GM21529 (cell line): ENCODE results near the gene ADAMTSL3.

Experiments used
- ATAC-seq: cut with Tn5 transposase; IDR thresholded peaks from one replicate; pipeline ENCODE4 v1.9.1; 2021; ENCODE audit not compliant: unreplicated experiment

Gene ADAMTSL3, protein sequence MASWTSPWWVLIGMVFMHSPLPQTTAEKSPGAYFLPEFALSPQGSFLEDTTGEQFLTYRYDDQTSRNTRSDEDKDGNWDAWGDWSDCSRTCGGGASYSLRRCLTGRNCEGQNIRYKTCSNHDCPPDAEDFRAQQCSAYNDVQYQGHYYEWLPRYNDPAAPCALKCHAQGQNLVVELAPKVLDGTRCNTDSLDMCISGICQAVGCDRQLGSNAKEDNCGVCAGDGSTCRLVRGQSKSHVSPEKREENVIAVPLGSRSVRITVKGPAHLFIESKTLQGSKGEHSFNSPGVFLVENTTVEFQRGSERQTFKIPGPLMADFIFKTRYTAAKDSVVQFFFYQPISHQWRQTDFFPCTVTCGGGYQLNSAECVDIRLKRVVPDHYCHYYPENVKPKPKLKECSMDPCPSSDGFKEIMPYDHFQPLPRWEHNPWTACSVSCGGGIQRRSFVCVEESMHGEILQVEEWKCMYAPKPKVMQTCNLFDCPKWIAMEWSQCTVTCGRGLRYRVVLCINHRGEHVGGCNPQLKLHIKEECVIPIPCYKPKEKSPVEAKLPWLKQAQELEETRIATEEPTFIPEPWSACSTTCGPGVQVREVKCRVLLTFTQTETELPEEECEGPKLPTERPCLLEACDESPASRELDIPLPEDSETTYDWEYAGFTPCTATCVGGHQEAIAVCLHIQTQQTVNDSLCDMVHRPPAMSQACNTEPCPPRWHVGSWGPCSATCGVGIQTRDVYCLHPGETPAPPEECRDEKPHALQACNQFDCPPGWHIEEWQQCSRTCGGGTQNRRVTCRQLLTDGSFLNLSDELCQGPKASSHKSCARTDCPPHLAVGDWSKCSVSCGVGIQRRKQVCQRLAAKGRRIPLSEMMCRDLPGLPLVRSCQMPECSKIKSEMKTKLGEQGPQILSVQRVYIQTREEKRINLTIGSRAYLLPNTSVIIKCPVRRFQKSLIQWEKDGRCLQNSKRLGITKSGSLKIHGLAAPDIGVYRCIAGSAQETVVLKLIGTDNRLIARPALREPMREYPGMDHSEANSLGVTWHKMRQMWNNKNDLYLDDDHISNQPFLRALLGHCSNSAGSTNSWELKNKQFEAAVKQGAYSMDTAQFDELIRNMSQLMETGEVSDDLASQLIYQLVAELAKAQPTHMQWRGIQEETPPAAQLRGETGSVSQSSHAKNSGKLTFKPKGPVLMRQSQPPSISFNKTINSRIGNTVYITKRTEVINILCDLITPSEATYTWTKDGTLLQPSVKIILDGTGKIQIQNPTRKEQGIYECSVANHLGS (N-terminal part only)

DNA sequence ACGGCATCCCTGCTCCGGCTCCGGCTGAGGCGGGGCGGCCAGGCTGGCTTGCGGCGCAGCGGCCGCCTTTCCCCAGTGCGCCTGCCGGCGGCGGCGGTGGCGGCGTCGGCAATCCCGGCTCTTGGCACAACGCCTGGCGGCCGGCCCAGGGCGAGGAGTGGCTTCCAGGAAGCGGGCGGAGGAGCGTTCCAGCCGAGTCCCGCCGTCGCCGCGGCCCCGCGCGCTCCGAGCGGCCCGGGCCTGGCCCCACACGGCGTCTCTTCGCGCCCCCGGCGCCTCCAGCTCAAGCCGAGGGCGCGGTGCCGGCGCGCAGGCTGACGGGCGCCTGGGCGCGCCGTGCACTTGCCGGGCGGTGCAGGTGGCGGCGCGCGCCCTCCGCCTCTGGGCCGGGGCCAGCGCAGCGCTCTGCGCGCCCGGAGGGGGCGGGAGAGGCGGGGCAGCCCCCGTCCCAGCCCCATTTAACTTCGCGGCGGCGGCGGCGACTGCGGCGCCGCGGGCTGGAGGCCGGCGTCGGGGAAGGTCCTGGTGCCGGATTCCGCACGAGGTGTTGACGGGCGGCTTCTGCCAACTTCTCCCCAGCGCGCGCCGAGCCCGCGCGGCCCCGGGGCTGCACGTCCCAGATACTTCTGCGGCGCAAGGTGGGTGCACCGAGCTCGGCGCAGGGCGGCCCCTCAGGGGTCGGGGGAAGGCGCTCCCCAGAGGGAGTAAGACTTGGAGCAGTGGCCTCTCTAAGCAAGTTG lies at the start of gene ADAMTSL3:
TSS of gene ADAMTSL3 (plus strand) at position 485 of the 740 bp plus-strand sequence. CDS start 1,639 bp downstream, outside the sequence.
- no peak for ATAC-seq

DNA sequence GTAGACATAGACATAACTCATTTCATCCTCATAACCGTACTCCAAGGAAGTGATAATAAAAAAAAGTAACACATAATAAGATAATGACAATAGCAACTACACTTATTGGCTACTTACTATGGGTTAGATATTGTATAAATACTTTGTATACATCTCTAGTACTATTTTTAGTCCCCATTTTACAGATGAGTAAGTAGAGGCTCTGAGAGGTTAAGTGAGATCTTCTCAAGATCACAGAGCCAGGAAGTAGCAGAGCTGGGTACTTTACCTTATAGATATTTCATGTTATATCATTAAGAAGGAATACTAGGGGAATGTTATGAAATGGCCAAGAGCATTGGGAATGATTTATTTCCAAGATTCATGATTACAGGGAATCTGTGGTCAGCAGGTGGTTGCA lies 49.4 kb upstream of the ADAMTSL3 start:
- no peak for ATAC-seq

DNA sequence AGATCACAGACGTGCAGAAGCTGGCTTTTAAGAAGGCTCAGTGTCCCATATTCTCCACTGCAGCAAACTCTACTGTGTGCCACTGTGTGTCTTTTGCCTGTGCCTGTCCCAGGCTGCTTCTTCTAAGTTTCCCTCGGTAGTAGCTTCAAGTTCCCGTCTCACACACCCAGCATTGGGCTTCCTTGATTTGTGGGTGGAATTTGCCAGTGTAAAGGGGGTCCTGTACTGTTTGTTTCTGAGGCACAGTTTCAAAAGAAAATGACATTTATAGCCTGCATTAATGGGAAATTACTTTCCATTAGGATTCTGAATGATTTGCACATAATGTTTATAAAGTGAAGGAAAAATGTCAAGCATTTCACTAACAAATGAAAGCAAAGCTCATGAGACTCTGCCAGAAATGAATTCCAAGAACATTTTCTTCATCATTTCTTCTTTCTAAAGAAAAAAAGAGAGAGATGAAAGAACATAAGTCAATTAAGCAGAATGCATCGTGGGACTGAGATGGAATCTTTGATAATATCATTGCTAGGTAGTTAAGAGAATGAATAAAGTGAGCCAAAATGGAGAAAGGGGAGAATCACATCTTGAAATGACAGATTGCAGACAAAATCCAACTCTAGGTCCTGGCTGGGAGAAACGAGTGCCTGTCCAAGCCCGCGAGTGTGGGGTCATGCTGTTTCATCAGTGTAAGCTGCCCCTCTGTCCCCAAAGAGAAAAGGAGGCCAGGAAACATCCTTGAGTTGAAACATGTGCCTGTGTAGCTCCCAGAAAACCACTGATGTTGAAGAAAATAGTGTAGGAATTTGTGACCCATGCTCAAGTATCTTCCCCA lies 48.6 kb upstream of the ADAMTSL3 start:
- ATAC-seq = no peak

DNA sequence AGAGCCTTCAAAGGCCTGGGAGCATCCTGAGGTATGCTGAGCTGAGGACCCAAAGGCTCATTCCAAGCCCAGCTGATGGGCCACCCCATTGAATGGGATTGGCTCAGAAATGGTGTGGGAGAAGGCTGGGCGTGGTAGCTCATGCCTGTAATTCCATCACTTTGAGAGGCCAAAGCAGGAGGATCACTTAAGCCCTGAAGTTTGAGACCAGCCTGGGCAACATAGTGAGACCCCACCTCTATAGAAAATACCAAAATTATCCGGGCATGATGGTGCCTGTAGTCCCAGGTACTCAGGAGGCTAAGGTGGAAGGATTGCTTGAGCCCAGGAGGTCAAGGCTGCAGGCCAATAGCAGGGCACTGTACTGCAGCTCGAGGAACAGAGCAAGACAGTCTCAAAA lies 43.8 kb upstream of the ADAMTSL3 start:
- no peak for ATAC-seq

DNA sequence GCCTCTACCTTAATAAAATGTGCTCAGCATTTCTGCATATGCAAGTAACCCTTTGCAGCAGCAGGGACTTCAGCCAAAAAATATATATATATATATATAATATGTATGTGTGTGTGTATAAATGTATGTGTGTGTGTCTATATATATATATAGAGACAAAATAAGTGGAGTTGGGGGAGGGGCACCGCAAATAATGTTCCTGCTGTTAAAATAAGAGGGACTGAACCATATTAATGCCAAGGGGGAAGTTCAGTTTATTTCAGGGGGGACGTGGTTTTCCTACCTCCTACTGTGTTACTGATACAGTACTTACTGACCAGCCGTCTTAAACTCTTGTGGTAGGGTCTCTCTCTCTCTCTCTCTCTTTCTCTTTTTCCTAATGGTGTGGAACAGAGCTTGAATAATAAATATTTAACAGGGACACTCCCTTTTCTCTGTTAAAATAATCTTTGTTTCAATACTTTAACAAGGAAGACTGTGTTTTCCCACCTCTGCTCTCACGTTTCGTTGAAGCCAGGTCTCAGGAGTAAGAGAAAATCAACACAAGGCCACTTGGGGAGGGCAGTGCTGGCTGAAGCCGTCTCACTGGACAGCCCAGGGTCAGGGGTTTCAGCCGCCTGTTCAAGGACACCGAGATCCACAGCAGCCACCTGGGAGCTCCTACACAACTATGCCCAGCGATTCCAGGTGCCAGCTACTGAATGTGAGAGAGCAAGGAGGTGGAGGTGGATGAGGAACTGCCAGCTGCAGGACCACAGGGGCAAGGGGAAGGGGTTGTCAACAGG lies 42.8 kb upstream of the ADAMTSL3 start:
- ATAC-seq = no peak

DNA sequence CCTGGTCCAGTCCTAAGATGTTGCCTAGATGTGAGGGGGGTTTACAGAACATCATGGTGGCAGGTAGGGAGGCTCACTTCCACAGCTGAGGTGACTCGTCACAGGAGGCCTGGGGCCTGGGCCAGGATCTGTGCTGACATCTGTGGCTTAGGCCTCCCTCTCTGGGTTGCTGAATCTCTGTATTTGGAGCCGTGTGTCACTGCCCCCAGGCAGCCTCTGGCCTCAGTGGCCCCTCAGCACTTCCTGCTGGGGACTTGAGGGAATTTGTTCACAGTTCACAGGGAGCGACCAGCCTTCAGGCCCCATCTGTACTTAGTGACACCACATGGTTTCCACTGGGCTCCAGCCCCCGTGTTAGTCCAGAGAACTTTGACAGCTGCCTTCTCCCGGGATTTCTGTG lies 41.7 kb upstream of the ADAMTSL3 start:
- ATAC-seq = no peak

DNA sequence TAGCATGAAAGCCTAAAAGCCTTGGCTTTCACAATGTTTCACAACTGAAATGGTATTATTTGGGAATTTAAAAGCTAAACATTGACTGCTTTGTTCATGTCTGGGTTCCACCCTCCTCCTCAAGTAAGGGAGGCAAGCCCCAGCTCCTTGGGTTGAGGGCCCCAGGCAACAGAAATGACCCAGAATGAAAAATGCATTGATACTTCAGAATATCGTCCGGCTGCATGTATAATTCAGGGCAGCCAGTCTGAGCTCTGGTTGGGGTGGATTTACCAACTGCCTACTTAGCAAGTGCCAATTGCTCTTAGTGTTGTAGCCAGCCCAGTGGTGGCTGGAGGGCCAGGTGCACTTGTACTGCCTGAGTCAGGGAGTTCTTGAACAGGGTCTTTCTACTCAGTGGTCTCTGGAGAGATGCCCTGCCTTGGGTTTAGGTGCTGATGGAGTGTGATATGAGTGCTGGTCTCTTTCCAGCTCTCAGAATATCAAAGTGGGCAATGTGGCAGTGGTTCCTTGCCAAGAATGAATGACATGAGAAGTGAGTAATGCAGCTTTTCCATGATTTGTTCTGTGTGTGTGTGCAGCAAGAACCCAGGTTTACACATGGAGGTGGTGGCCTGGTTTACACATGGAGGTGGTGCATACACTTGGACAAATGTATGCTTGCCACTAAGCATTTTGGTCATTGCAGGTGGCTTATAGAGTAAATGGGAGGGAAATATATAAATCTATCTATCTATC lies 40.9 kb upstream of the ADAMTSL3 start:
- no peak for ATAC-seq

DNA sequence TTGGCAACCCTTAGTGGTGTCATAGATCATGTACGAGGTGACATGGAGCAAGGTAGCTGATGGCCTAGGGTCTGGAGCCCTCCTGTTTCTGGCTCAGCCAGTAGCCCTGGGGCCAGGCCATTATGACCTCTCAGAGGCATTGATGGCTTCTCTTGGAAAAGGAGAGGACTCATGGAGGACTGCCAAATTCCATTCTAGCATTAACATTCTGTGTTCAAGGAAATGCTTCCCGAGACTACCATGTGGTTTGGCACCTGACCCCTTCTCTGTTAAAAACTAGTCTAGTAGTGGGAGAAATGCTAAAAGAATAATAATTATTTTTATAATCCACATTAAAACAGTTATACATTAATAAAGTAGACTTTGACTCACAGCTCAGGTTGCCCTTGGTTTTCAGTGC lies 40.2 kb upstream of the ADAMTSL3 start:
- no peak for ATAC-seq

DNA sequence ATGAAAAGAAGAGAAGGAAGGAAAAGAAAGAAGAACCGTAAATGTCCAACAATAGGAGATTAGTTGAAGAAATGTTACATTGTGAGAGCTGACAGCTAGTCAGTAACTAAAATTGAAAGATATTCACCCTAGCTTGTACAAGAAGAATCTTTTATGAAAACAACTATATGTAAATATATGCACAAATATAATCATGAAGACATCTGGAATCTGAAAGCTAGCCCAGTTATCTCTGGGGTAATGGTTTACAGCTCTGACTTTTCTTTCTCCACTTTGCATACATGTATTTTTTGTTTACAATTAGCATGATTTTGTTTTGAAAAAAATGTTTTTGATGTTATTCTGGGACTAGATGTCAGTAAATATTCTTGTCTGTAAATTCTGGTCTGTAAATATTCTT lies 37.1 kb upstream of the ADAMTSL3 start:
- ATAC-seq = no peak

DNA sequence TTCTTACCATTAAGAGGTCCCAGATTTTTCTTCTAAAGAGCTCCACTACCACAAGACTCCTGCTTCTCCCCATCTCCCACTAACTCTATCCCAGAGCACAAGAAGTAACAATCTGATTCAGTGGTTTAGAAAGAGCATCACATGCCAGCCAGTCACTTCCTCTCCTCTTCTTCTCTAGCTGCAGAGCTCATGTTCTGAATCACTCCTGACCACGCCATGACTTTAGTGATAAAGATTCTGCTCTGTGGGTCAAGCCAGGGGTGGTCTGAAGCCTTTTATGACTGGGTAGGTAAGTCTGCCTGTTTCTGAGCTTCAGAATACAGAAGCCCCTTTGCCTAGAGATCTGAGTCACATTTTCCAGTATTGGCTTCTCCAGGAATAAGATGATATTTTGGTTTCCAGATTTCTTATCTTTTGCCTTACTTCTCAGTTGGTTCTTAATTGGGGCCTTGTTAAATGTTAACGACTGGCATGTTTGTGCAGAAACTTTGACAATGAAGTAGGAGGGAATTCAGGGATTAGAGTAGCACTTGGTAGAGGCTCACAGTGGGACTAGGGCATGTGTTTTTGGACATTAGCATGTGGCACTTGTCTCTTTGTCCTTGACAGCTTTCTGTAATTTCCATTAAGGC lies 27.6 kb upstream of the ADAMTSL3 start:
- ATAC-seq = no peak

DNA sequence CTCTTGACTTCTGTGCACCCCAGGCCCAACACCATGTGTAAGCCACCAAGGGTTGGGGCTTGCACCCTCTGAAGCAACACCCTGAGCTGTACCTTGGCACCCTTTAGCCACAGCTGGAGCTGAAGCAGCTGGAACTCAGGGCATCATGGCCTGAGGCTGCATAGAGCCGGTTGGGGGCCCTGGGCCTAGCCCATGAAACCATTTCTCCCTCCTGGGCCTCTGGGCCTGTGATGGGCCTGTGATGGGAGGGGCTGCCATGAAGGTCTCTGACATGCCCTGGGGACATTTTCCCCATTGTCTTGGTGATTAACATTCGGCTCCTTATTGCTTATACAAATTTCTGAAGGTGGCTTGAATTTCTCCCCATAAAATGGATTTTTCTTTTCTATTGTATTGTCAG lies 22.4 kb upstream of the ADAMTSL3 start:
- ATAC-seq = no peak

DNA sequence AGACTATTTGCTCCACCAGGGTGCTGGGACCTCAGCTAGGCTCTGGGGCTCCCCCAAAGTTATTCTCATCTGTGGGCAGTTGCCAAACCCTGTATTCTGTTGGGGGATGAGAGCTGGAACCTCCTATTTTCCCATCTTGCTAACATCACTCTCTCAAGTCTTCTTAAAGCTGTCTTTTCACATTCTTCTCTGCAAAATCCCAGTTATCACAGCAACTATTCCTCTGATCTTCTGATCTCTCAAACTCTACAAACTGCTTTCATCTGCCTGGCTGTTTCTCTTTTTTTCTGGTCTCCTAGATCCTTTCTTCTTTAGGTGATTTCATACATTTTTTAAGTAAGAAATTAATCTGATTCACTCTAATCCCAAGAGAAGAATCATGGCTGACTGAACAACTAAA lies 10.7 kb upstream of the ADAMTSL3 start:
- ATAC-seq = no peak

DNA sequence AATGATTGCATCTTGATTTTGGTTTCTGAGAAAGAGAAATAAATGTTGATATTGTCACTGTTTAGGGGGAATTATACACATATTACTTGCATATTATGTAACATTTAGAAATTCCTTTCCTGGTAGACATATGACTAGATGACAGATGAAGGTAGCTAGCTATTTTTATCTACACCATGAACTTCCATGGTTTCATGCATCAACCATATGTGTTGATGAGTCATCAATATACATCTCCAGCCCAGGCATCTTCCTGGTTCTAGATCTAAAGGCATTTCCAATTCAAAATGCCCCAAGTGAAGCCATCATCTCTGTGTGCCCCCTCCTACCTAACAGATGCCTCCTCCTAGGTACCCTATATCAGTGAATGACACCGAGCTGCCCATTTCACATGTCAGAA lies 9.5 kb upstream of the ADAMTSL3 start:
- no peak for ATAC-seq

DNA sequence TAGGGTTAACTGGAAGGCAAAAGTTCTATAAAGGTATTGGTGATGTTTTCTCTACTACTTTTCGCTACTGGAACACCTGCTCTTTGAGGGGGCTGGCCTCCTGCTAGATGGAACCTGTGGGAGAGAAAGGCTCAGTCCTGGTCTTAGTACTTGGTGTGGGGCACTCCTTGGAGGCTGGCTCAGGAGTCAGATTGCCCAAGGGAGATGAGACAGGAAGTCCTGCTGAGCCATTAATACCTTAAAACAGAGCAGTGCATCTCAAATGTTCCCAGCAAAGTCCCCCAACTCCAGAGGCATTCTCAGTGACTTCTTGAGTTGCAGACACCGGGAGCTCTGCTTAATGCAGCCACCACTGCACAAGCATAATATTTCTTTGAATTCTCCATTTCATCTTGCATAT lies 3.1 kb upstream of the ADAMTSL3 start:
- ATAC-seq = no peak

DNA sequence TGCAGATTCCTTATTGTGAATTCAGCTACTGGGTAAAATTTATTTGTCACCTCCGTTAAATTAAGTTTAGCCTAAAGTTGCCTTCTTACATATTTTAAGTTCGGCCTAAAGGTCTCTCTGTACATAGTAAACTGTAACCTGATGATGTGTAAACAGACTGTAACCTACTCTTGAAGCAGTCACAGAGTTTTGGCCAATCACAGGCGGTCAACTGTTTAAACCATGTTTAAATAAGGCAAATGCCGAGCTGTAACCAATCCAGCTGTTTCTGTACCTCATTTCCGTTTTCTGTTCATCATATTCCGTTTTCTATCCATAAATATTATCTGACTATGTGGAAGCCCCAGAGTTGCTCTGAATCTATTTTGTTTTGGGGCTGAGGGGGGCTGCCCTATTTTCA lies 2.4 kb upstream of the ADAMTSL3 start:
- no peak for ATAC-seq

DNA sequence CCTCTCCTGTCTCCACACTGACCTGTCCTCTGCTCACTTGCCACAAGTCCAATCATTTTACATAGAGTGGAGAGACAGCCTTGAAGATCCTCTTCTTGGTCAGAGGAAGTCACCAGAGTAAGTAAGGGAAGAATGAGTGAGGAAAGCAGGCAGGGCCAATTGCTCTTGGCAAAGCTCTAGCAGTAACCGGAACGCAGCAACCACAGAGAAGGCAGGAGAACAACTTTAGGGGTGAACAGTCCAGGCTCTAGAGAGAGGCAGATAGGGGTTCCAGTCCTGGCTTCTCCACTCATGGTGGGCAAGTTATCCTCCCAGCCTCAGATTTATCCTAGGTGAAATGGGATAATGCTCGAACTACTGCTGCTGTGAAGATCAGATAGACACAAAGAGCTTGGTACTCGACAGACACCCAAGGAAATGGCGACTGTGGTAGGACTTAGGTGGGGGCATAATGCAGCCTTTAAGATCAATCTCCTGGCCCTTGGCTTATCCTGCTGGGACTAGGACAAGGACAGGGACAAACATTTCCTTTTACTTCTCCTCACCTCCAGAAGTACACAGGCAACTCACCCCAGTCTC lies 1.2 kb upstream of the ADAMTSL3 start:
- ATAC-seq = no peak

DNA sequence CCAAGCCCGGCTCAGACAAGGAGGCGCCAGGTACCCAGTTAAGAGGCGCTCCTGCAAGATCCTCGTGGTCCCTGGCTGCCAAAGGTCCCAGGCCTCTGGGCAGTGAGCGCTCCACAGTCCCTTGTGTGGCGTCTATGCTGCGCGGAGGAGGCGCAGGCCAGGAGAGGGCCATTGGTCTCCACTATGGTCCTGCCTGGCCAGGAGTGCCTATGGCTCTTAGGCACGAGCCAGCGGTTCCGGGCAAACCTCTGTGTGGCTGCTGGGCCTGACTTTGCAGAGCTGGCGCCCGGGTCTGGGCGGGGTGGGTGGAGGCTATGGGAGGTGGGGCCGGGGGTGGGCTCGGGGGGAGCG lies 660 bp upstream of the ADAMTSL3 start:
- ATAC-seq = no peak
